Nucleus accumbens (tissue), 56 donors: ENCODE results near the gene NR0B2.
A peak's percentile ranks its signal among the peaks of the same experiment; 100 is the strongest.

Experiments
- DNase-seq, 56 donors: peaks; one replicate each; lab custom pipeline; 2025; lab: John Stamatoyannopoulos, UW

The NR0B2 gene

GRCh38 chr1:26938004-26938658, 24.4 kb upstream of the NR0B2 start:
- DNase-seq = no peak

- no peak for DNase-seq
Observed at GRCh38 chr1:26936823-26937222, 23.0 kb upstream of the NR0B2 start.

- no peak for DNase-seq
Observed at GRCh38 chr1:26932531-26932930, 18.8 kb upstream of the NR0B2 start.

GRCh38 chr1:26923711-26924110, 9.9 kb upstream of the NR0B2 start:
- no peak for DNase-seq

GRCh38 chr1:26922901-26923300, 9.1 kb upstream of the NR0B2 start:
- no peak for DNase-seq

- no peak for DNase-seq
Observed at GRCh38 chr1:26922431-26922729, 8.6 kb upstream of the NR0B2 start.

- DNase-seq = peak; percentile 77 to 99 (median 97)
Observed at GRCh38 chr1:26921540-26922430, 8.0 kb upstream of the NR0B2 start, which contains the start of gene NUDC. TSS of gene NUDC (plus strand) at chr1:26921743. CDS start at chr1:26921849, 106 bp downstream.

GRCh38 chr1:26921126-26921539, 7.4 kb upstream of the NR0B2 start:
- peak in 1 of 56 donors; percentile 27 for DNase-seq

- DNase-seq = no peak
Observed at GRCh38 chr1:26915204-26915842, 1.5 kb upstream of the NR0B2 start.

- DNase-seq = no peak
Observed at GRCh38 chr1:26913389-26913753, 404 bp downstream of the NR0B2 start.

GRCh38 chr1:26912147-26912490, 1.7 kb downstream of the NR0B2 start:
- no peak for DNase-seq

- no peak for DNase-seq
Observed at GRCh38 chr1:26911399-26912146, 2.2 kb downstream of the NR0B2 start.

GRCh38 chr1:26910343-26911160, 3.2 kb downstream of the NR0B2 start:
- no peak for DNase-seq

GRCh38 chr1:26909951-26910342, 3.8 kb downstream of the NR0B2 start:
- DNase-seq = no peak

GRCh38 chr1:26907071-26907917, 6.5 kb downstream of the NR0B2 start:
- DNase-seq = peak in 1 of 56 donors; percentile 14

- DNase-seq = no peak
Observed at GRCh38 chr1:26900815-26901511, 12.8 kb downstream of the NR0B2 start.

- peak in 54 of 56 donors; percentile 30 to 93 (median 76) for DNase-seq
Observed at GRCh38 chr1:26900001-26900814, 13.6 kb downstream of the NR0B2 start, which contains the start of gene GPATCH3. TSS of gene GPATCH3 (minus strand) at chr1:26900467. CDS start at chr1:26900442, 25 bp downstream.
